ENCODE measurements around the gene RBBP8NL.

The RBBP8NL gene

DNA sequence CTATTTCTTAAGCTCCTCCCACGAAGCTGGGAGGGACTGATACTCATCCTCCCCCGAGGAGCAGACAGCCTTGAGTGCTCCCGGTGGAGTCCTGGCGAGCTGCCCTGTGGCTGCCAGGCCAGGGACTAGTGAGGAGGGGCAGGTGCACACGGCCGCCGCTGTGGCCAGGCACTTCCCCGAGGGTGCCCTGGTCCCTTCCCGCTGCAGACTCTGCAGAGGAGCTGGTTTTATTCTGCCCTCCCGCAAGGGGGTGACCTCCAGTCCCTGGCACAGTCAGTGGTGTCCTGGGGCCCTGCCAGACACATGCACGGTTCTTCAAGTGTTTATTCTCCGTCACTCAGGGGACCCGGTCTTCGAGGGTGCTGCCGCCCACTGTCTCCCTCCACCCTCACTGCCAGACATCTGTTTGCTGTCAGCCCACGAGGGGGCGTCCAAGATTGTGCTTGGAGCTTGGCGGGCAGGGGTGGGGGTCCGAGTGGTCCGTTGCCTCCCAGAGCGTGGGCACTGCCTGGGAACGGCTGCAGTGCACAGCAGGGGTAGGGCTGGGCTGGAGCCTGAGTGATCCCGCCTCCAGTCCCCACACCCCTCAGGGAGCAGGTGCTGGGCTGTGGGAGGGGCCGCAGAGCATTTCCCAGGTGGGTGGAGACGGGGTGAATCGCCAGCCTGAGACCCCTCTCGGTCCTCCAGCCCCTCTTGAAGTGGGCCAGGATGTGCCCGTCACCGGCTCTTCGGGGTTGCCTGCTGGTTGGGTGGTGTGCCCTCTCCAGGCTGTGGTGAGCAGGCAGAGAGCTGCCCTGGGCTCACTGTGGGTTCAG, 17.2 kb downstream of the RBBP8NL start:
- no peaks in the 10 kb centered on the region for H3K9me2 ChIP-seq (replicated peaks; ENCODE audit: insufficient read depth, low read length)
- H3K9ac ChIP-seq (ENCODE audit: low read length), result no peak overlapping the region
- peaks cover 17% of the 10 kb centered on the region for H3K79me2 ChIP-seq (ENCODE audit: low read length)
- peak overlapping the region; percentile 30; the same call in 1 of the 2 replicates for H2AFZ ChIP-seq (ENCODE audit: low read length)
- peak; percentile 25 for DNase-seq
- peaks cover 45% of the 10 kb centered on the region for H3K27me3 ChIP-seq (replicated peaks; ENCODE audit: insufficient read depth, low read length)
- no peaks in the 10 kb centered on the region for H3K9me3 ChIP-seq (replicated peaks; ENCODE audit: insufficient read depth, low read length)
- peaks cover 14% of the 10 kb centered on the region for H3K4me1 ChIP-seq (ENCODE audit: low read length)
- H3F3A ChIP-seq (ENCODE audit: insufficient read depth, low read length), result no peaks in the 10 kb centered on the region
- TF ChIP-seq, protein P1, sequence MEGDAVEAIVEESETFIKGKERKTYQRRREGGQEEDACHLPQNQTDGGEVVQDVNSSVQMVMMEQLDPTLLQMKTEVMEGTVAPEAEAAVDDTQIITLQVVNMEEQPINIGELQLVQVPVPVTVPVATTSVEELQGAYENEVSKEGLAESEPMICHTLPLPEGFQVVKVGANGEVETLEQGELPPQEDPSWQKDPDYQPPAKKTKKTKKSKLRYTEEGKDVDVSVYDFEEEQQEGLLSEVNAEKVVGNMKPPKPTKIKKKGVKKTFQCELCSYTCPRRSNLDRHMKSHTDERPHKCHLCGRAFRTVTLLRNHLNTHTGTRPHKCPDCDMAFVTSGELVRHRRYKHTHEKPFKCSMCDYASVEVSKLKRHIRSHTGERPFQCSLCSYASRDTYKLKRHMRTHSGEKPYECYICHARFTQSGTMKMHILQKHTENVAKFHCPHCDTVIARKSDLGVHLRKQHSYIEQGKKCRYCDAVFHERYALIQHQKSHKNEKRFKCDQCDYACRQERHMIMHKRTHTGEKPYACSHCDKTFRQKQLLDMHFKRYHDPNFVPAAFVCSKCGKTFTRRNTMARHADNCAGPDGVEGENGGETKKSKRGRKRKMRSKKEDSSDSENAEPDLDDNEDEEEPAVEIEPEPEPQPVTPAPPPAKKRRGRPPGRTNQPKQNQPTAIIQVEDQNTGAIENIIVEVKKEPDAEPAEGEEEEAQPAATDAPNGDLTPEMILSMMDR (IDR thresholded peaks at IDR 0.05; ENCODE audit: low read length), result peak; percentile 64
- no peak for TF ChIP-seq EZH2 (optimal IDR thresholded peaks at IDR 0.05; ENCODE audit: low read depth, low read length)
- no peak for TF ChIP-seq EZH2phosphoT487 (IDR thresholded peaks at IDR 0.05; ENCODE audit: low read length)
- H3K4me3 ChIP-seq (ENCODE audit: low read length), result peak overlapping the region; percentile 3; the same call in 1 of the 2 replicates
- no peak overlapping the region for H3K27ac ChIP-seq (ENCODE audit: low read length)
- no peaks in the 10 kb centered on the region for H4K20me1 ChIP-seq (ENCODE audit: insufficient read depth, low read length)
- no peaks in the 10 kb centered on the region for H3K36me3 ChIP-seq (replicated peaks; ENCODE audit: insufficient read depth, low read length)
- peak overlapping the region; percentile 48 for H3K4me2 ChIP-seq (ENCODE audit: low read depth, low read length)

DNA sequence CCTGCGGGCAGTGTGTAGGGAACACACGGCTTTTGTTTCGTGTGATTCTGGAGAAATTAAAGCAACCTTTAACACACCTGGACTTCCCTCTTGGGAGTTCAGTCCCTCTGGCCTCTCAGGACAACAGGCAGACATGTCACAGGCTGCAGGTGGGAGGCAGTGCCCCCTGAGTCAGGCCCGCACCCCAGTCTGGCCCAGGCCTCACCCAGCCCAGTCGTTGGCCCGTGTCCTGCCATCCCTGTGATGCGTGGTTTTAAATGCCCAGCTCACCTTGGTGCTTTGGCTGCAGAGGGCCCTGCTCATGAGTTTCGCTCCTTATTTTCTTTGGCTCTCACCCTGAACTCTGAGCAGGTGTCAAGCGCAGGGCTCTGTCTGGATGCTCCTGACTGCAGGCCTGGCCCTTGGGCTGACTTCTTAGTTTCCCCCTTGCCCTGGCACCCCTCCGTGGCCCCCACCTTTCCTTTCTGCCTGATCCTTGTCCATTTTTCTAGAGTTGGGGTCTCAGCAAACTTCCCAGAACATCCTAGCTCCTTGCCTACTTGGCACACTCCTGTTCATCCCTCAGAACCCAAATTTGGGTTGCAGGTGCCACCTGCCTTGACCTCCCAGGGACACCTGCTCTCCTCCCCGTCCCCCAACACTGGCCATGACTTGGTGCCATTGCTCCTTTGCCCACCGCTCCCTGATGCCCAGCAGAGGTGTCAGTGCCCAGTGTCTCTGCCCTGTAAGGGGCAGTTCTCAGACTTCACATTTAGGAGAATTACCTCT, 18.1 kb downstream of the RBBP8NL start:
- peaks cover 37% of the 10 kb centered on the region for H3K27me3 ChIP-seq (replicated peaks; ENCODE audit: insufficient read depth, low read length)
- no peaks in the 10 kb centered on the region for H3K9me3 ChIP-seq (replicated peaks; ENCODE audit: insufficient read depth, low read length)
- no peak overlapping the region for H3K4me3 ChIP-seq (ENCODE audit: low read length)
- peak overlapping the region; percentile 30; the same call in 1 of the 2 replicates for H2AFZ ChIP-seq (ENCODE audit: low read length)
- H3F3A ChIP-seq (ENCODE audit: insufficient read depth, low read length), result no peaks in the 10 kb centered on the region
- H3K9me2 ChIP-seq (replicated peaks; ENCODE audit: insufficient read depth, low read length), result no peaks in the 10 kb centered on the region
- no peak overlapping the region for H3K27ac ChIP-seq (ENCODE audit: low read length)
- no peaks in the 10 kb centered on the region for H4K20me1 ChIP-seq (ENCODE audit: insufficient read depth, low read length)
- peaks cover 14% of the 10 kb centered on the region for H3K4me1 ChIP-seq (ENCODE audit: low read length)
- H3K9ac ChIP-seq (ENCODE audit: low read length), result no peak overlapping the region
- no peaks in the 10 kb centered on the region for H3K36me3 ChIP-seq (replicated peaks; ENCODE audit: insufficient read depth, low read length)
- peak overlapping the region; percentile 48; the same call in 1 of the 2 replicates for H3K4me2 ChIP-seq (ENCODE audit: low read depth, low read length)
- H3K79me2 ChIP-seq (ENCODE audit: low read length), result peaks cover 25% of the 10 kb centered on the region
- TF ChIP-seq EZH2phosphoT487 (IDR thresholded peaks at IDR 0.05; ENCODE audit: low read length) (no peak), EZH2 (optimal IDR thresholded peaks at IDR 0.05; ENCODE audit: low read depth, low read length) (no peak)
- TF ChIP-seq, protein P1 (IDR thresholded peaks at IDR 0.05; ENCODE audit: low read length), result no peak
- DNase-seq, result no peak

GRCh38 chr20:62408640-62409039, 18.7 kb downstream of the RBBP8NL start:
- no peak overlapping the region for H3K4me3 ChIP-seq (ENCODE audit: low read length)
- no peak for DNase-seq
- no peak for TF ChIP-seq EZH2phosphoT487 (IDR thresholded peaks at IDR 0.05; ENCODE audit: low read length)
- TF ChIP-seq, protein P1 (IDR thresholded peaks at IDR 0.05; ENCODE audit: low read length), result no peak
- TF ChIP-seq EZH2 (optimal IDR thresholded peaks at IDR 0.05; ENCODE audit: low read depth, low read length), result no peak
- no peak overlapping the region for H3K27ac ChIP-seq (ENCODE audit: low read length)
- H4K20me1 ChIP-seq (ENCODE audit: insufficient read depth, low read length), result no peaks in the 10 kb centered on the region
- H3K9ac ChIP-seq (ENCODE audit: low read length), result no peak overlapping the region
- no peak overlapping the region for H2AFZ ChIP-seq (ENCODE audit: low read length)
- H3F3A ChIP-seq (ENCODE audit: insufficient read depth, low read length), result no peaks in the 10 kb centered on the region
- no peaks in the 10 kb centered on the region for H3K9me2 ChIP-seq (replicated peaks; ENCODE audit: insufficient read depth, low read length)
- H3K27me3 ChIP-seq (replicated peaks; ENCODE audit: insufficient read depth, low read length), result peaks cover 30% of the 10 kb centered on the region
- H3K4me2 ChIP-seq (ENCODE audit: low read depth, low read length), result no peak overlapping the region
- H3K79me2 ChIP-seq (ENCODE audit: low read length), result peaks cover 30% of the 10 kb centered on the region
- H3K9me3 ChIP-seq (replicated peaks; ENCODE audit: insufficient read depth, low read length), result no peaks in the 10 kb centered on the region
- H3K4me1 ChIP-seq (ENCODE audit: low read length), result peaks cover 14% of the 10 kb centered on the region
- H3K36me3 ChIP-seq (replicated peaks; ENCODE audit: insufficient read depth, low read length), result no peaks in the 10 kb centered on the region
